AG09309 (cell line): ENCODE measurements around the gene MKNK2.

Experiments used
- DNase-seq: peaks from one replicate; pipeline ENCODE4 v3.0.0-alpha.2; 2010; ENCODE audit warnings: low read depth
- H3K4me3 ChIP-seq: 2 replicates; pipeline ENCODE4 v1.5.1; 2011; ENCODE audit warnings: mild to moderate bottlenecking, low read depth, low read length, moderate library complexity; ENCODE audit not compliant: control insufficient read depth
- CTCF ChIP-seq: IDR thresholded peaks from 2 replicates; pipeline ENCODE4 v1.5.1; 2011; ENCODE audit warnings: mild to moderate bottlenecking, low read depth, low read length, inconsistent platforms; ENCODE audit not compliant: insufficient read depth, control insufficient read depth; ENCODE audit errors: missing control alignments

The MKNK2 gene

GRCh38 chr19:2050991-2051772, at the start of gene MKNK2:
MKNK2 (minus strand) TSS chr19:2051244; CDS start chr19:2050851, 393 bp downstream.
- peak; percentile 45 for TF ChIP-seq CTCF
- peak within 1 kb of the TSS; percentile 91 for H3K4me3 ChIP-seq
- DNase-seq: no peak

GRCh38 chr19:2100719-2101061, 49.6 kb upstream of the MKNK2 start:
- no peak for TF ChIP-seq CTCF
- H3K4me3 ChIP-seq: no peak overlapping the region
- DNase-seq: no peak

- no peak overlapping the region for H3K4me3 ChIP-seq
- DNase-seq: no peak
- TF ChIP-seq CTCF: no peak
Measured at GRCh38 chr19:2099937-2100718, 49.1 kb upstream of the MKNK2 start.

- TF ChIP-seq CTCF: no peak
- no peak for DNase-seq
- no peak overlapping the region for H3K4me3 ChIP-seq
Measured at GRCh38 chr19:2099054-2099501, 48.0 kb upstream of the MKNK2 start.

GRCh38 chr19:2097886-2098327, 46.9 kb upstream of the MKNK2 start:
- DNase-seq: no peak
- TF ChIP-seq CTCF: no peak
- no peak overlapping the region for H3K4me3 ChIP-seq

- peak overlapping the region; percentile 54 for H3K4me3 ChIP-seq
- DNase-seq: no peak
- no peak for TF ChIP-seq CTCF
Measured at GRCh38 chr19:2097203-2097885, 46.3 kb upstream of the MKNK2 start.
